WTC11 (cell line): ENCODE results near the gene ITGB3. TPM values are rescaled to one million over a fixed set of nuclear protein-coding genes. Genes with fewer than 3 reads are reported as not detected.

ENCODE experiments used
- ATAC-seq: fragments of 200-7000 bp; cut with Tn5 transposase; 2 replicates; pipeline ENCODE4 v1.10.0; 2021; ENCODE audit warnings: mild to moderate bottlenecking, moderate library complexity
- CTCF ChIA-PET: fragments of 300-600 bp; sonication (Branson Sonifier 250); formaldehyde crosslinking; loops from one replicate; lab custom pipeline; 2021; ENCODE audit warnings: antibody characterized with exemption; lab: Charles Lee
- POLR2A ChIA-PET: fragments of 350-600 bp; sonication (Branson Sonifier 250); formaldehyde crosslinking; loops from one replicate; lab custom pipeline; 2021; ENCODE audit warnings: antibody characterized with exemption; lab: Charles Lee
- DNase-seq: peaks from one replicate; pipeline ENCODE4 v3.0.0; 2021; ENCODE audit warnings: low spot score
- H3K27ac Mint-ChIP-seq: 2 replicates; pipeline ENCODE4 v1.8.0; 2021; ENCODE audit warnings: mixed read lengths
- H3K27me3 Mint-ChIP-seq: 2 replicates; pipeline ENCODE4 v1.8.0; 2021; ENCODE audit warnings: low read depth, mild to moderate bottlenecking, moderate library complexity, mixed read lengths
- H3K36me3 Mint-ChIP-seq: 2 replicates; pipeline ENCODE4 v1.8.0; 2021; ENCODE audit warnings: mixed read lengths
- H3K4me1 Mint-ChIP-seq: 2 replicates; pipeline ENCODE4 v1.8.0; 2022; ENCODE audit warnings: mixed read lengths
- H3K4me3 Mint-ChIP-seq: 2 replicates; pipeline ENCODE4 v1.8.0; 2021; ENCODE audit warnings: mild to moderate bottlenecking, moderate library complexity, mixed read lengths
- H3K9me3 Mint-ChIP-seq: 2 replicates; pipeline ENCODE4 v1.8.0; 2021; ENCODE audit warnings: mixed read lengths
- AR ChIP-seq: fragments of 250-450 bp; sonication (Bioruptor Pico); IDR thresholded peaks from 2 replicates; pipeline ENCODE4 v1.9.0; 2021; ENCODE audit warnings: mild to moderate bottlenecking
- ARID4B ChIP-seq: sonication (generic); formaldehyde crosslinking; IDR thresholded peaks from 2 replicates; pipeline ENCODE4 v1.8.0; 2023; ENCODE audit warnings: missing genetic modification reagents, mild to moderate bottlenecking, borderline replicate concordance
- ATF3 ChIP-seq: sonication (generic); formaldehyde crosslinking; conservative IDR thresholded peaks from 2 replicates; pipeline ENCODE4 v1.8.1; 2022; ENCODE audit warnings: mild to moderate bottlenecking, missing genetic modification reagents
- ERG ChIP-seq: fragments of 250-450 bp; sonication (Bioruptor Pico); IDR thresholded peaks from 2 replicates; pipeline ENCODE4 v1.8.0; 2021; ENCODE audit warnings: mild to moderate bottlenecking
- GABPB1 ChIP-seq: sonication (generic); formaldehyde crosslinking; IDR thresholded peaks from 2 replicates; pipeline ENCODE4 v1.8.1; 2023; ENCODE audit warnings: mild to moderate bottlenecking, missing genetic modification reagents
- TEAD4 ChIP-seq: sonication (generic); formaldehyde crosslinking; IDR thresholded peaks from 2 replicates; pipeline ENCODE4 v1.8.0; 2022; ENCODE audit warnings: mild to moderate bottlenecking, missing genetic modification reagents
- ZBTB21 ChIP-seq: sonication (generic); formaldehyde crosslinking; IDR thresholded peaks from 2 replicates; pipeline ENCODE4 v1.8.1; 2023; ENCODE audit warnings: mild to moderate bottlenecking, missing genetic modification reagents, borderline replicate concordance
- ZNF532 ChIP-seq: fragments of 250-450 bp; sonication (Bioruptor Pico); IDR thresholded peaks from 2 replicates; pipeline ENCODE4 v1.9.0; 2021; ENCODE audit warnings: mild to moderate bottlenecking, borderline replicate concordance
- total RNA-seq: library from RNA; stranded (reverse); gene quantifications from 3 replicates; pipeline ENCODE4 v1.2.3, GENCODE V29; 2021

Gene ITGB3
- total RNA-seq, 1 experiment from 2014 or later = 0.04 TPM

GRCh38 chr17:47238321-47239010, 15.2 kb upstream of the ITGB3 start (continued):
- TF ChIP-seq ZBTB21 (no peak), ERG (no peak), ATF3 (CRISPR knock-in tag) (no peak), ZNF532 (CRISPR knock-in tag) (no peak), AR (no peak), GABPB1 (CRISPR knock-in tag) (no peak), ARID4B (no peak), TEAD4 (no peak)

GRCh38 chr17:47239619-47239966, 14.0 kb upstream of the ITGB3 start:
- H3K27ac Mint-ChIP-seq = 0 out of 2 replicates have a peak overlapping the region, but pooled peaks have one; percentile 6
- peak; percentile 30; the same call in 1 of the 2 replicates for ATAC-seq
- no peak overlapping the region for H3K4me3 Mint-ChIP-seq
- DNase-seq = no peak
- no peaks in the 10 kb centered on the region for H3K27me3 Mint-ChIP-seq
- H3K4me1 Mint-ChIP-seq = 0 out of 2 replicates have a peak, but pooled peaks cover 4% of the 10 kb centered on the region
- no peaks in the 10 kb centered on the region for H3K9me3 Mint-ChIP-seq
- POLR2A ChIA-PET = no interaction called here
- CTCF ChIA-PET = no interaction called here
- no peaks in the 10 kb centered on the region for H3K36me3 Mint-ChIP-seq
- TF ChIP-seq ZBTB21 = no peak
